ENCODE measurements around the gene ZNF384.

Gene ZNF384

GRCh38 chr12:6641131-6641530, 48.0 kb downstream of the ZNF384 start:
- no peak overlapping the region for H3K4me3 ChIP-seq (ENCODE audit: low read depth, low read length)
- TF ChIP-seq CTCF (IDR thresholded peaks at IDR 0.05; ENCODE audit: low read depth, low read length) = no peak

- no peak for TF ChIP-seq CTCF (IDR thresholded peaks at IDR 0.05; ENCODE audit: low read depth, low read length)
- no peak overlapping the region for H3K4me3 ChIP-seq (ENCODE audit: low read depth, low read length)
Observed at GRCh38 chr12:6640497-6640896, 48.7 kb downstream of the ZNF384 start.

GRCh38 chr12:6639151-6639801, 49.9 kb downstream of the ZNF384 start:
- no peak for TF ChIP-seq CTCF (IDR thresholded peaks at IDR 0.05; ENCODE audit: low read depth, low read length)
- H3K4me3 ChIP-seq (ENCODE audit: low read depth, low read length) = no peak overlapping the region

- H3K4me3 ChIP-seq (ENCODE audit: low read depth, low read length) = no peak overlapping the region
- TF ChIP-seq CTCF (IDR thresholded peaks at IDR 0.05; ENCODE audit: low read depth, low read length) = no peak
Observed at GRCh38 chr12:6638305-6638704, 50.9 kb downstream of the ZNF384 start.

- TF ChIP-seq CTCF (IDR thresholded peaks at IDR 0.05; ENCODE audit: low read depth, low read length) = no peak
- H3K4me3 ChIP-seq (ENCODE audit: low read depth, low read length) = no peak within 1 kb of the TSS
Observed at GRCh38 chr12:6635856-6636531, 53.2 kb downstream of the ZNF384 start, which contains the start of gene LPAR5. Gene LPAR5 (minus strand): TSS chr12:6635959. CDS start chr12:6621248, 14,711 bp downstream.

- no peak for TF ChIP-seq CTCF (IDR thresholded peaks at IDR 0.05; ENCODE audit: low read depth, low read length)
- H3K4me3 ChIP-seq (ENCODE audit: low read depth, low read length) = no peak overlapping the region
Observed at GRCh38 chr12:6635375-6635855, 53.8 kb downstream of the ZNF384 start.
